GM21367 (cell line): ENCODE measurements around the gene CTNND2.
A peak's percentile ranks its signal among the peaks of the same experiment; 100 is the strongest.

ENCODE experiments used
- ATAC-seq: cut with Tn5 transposase; IDR thresholded peaks from one replicate; pipeline ENCODE4 v1.9.1; 2021; ENCODE audit not compliant: unreplicated experiment

Gene CTNND2

DNA sequence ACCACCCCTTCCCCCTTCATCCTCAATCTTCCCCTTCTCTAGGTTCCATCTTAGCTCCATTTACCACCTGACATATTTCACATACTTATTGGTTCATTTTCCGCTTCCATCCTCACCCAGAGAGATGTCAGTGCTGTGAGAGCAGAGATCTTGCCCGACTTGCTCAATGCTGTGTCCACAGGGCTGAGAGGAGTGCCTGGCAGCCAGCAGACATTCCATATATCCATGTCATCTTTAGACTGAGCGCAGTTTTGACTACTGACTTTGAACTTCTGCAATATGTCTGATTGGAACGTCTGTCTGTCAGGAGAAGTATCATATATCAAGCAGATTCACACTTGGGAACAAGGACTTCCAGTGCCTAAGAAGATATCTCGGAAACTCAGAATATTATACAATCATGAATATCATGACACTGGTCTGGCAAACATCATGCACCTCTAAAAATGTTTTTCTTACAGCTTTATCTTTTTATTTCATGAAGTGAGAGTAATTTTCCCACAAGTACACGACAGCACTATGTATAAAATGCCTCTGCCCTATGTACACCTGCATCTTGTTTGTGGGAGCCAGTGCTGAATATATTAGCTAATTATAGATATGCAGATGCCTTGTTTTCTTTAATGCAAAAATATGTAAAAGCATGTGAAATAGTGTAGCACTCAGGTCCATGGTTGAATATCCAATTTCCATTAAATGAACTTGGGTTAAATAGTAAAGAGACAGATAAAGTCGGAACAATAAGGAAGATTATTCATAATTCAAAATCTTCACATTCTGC lies 689.2 kb downstream of the CTNND2 start:
- ATAC-seq, result no peak

DNA sequence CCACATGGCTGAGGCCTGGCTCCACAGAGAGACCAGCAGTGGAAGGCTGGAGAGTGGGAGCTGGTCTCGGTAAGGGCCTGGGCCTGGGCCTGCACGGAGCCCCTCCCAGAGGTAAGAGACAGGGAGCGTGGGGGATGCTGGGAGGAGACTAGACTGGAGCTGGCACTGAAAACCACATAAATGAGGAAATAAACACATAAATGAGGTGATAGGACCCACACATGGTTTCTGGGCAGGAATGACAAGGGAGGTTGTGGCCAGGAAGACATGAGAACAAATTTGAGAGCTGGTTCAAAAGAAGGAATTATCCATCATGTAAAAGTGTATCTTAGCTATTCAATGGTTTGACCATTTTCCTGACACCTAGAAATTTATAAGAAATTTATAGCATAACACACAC lies 691.5 kb downstream of the CTNND2 start:
- no peak for ATAC-seq

- no peak for ATAC-seq
Observed at GRCh38 chr5:11197726-11198125, 706.5 kb downstream of the CTNND2 start.

- no peak for ATAC-seq
Observed at GRCh38 chr5:11191673-11192072, 712.6 kb downstream of the CTNND2 start.

DNA sequence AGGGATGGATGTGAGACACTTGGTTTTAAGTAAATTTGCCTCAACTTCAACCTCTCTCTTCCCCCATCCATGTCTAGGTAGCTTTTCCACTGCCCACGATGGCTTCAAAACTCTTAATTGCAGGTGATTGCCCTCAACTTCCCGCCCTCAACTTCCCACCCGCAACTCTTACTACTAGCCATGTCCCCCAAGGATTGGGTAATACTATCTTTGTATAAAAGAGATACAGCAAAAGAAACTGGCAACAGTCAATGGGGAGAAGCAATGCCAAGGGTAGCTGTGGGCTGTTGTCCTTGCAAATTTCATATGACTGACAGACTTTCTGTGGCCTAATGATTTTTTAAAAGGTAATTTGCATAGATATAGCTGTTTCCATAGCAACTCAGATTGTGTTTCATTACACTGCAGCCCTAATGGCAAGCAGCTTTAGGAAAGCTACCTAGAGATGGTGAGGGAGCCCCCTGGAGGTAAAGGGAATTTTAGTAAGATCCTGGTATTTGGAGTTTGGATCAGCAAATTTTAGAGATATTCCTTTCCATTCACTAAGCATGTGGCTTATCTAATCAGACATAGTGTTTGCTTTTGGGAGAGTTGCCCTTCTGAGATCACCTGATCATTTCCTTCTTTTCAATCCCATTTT lies 721.7 kb downstream of the CTNND2 start:
- ATAC-seq, result peak; percentile 49

DNA sequence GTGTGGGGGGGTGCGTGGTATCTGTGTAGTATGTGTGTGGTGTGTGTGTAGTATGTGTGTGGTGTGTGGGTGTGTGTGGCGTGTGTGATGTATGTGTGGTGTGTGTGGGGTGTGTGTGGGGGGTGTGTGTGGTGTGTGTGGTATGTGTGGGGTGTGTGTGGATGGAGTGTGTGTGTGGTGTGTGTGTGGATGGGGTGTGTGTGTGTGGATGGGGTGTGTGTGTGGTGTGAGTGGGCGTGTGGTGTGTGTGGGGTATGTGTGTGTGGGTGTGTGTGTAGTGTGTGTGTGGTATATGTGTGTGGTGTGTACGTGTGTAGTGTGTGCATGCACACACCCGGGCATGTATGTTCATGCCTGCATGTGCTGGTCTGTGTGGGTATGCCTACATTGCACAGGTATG lies 722.3 kb downstream of the CTNND2 start:
- no peak for ATAC-seq

DNA sequence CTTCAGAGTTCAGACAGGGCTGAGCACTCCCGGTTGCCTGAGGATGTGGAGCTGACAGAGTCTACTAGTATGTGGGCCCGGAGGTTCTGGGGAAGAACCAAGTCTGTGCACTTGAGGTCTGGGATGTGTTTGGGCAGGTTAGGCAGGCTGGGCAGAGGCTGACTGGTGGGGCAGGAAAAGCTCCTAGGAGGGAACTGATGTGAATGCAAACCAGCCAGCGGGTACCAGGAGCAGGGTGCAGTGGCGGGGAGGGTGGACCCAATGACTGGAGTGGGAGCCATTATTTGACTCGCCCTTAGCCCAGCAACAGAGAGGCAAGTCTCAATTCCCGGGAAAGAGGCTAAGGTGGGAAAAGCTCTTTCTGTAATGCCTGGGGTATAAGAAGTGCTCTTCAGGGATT lies 723.4 kb downstream of the CTNND2 start:
- ATAC-seq, result no peak

DNA sequence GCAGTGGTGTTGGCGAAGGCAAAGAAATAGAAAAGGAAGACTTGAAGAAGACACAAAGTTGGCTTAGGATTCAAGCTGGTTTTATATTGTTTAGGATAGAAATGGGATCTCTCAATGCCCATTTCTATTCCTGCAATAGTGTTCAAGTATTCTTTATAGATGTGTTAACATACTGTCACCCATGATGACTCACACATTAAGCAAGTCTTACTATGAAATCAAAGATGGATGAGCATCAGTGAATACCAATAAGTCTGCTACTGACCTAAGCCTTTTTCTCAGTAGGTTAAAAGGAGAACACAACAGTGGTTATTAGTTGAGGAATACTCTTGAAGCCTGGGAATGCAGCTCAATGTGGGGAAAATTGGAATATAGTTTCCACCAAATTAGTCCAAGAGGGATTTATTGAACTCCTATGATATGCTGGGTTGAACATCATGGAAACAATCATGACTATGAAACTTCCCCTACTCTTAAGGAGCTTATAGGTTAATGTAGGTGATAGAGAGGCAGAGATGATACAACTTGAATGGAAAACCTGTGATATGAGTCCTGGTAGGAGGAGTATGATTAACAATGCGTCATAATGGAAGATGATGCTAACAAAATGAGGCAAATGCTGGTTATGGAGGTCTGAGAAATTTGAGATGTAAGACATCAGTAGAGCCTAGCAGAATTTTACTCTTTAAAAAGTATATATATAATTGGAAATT lies 726.1 kb downstream of the CTNND2 start:
- ATAC-seq, result no peak

GRCh38 chr5:11174591-11174990 lies 729.7 kb downstream of the CTNND2 start:
- no peak for ATAC-seq

DNA sequence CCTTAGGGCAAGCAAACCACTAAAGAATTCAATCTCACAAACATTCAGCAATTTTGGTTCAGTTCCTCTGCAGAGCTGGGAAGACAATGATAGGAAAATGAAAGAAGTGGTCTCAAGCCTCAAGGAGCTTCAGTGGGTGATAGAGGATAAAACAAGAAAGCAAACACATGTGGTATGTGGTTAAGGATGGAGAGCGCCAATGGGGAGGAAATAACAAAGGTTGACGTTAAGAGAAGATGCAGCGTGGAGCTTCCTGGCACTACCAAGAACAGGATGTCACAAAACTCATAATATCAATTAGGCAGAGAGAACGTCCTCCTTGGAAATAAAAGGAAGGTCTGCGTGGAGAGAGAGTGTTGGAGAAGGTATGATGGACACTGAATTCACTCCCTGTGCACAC lies 731.8 kb downstream of the CTNND2 start:
- ATAC-seq, result no peak

DNA sequence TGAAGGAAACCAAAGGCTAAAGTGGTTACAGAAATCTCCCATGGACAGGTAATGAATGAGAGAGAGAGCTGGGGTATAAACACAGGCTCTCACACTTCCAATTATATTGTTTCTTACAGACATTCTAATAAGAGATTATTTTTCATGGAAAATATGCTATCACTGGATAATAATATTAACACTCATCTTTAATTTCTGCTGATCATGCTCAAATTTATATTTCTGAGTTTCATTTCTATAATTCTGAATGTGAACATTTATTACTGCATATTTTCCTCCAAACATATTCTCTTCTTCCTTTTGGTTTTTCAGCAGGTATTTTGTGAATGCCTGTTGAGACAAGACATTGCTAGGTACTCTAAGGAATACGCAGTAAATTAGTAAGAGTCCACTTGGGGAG lies 733.0 kb downstream of the CTNND2 start:
- no peak for ATAC-seq

DNA sequence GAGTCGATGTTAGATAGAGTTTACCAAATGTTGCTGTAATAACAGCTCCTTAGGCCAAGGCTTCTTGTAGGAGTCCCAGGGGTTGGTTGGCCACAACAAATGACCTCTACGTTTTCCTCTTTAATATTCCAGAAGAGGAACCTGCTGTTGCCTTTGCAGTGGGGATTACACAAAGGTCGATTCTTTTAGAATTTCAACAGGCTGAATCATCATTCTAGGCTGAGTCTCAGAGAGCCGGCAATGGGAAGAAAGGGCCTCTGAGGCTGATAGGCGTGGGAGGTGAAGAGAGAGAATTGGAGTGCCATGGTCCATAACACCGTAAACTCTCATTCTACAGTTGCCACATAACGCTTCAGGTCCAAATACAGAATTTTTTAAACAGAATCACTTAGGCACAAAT lies 737.3 kb downstream of the CTNND2 start:
- ATAC-seq, result no peak

DNA sequence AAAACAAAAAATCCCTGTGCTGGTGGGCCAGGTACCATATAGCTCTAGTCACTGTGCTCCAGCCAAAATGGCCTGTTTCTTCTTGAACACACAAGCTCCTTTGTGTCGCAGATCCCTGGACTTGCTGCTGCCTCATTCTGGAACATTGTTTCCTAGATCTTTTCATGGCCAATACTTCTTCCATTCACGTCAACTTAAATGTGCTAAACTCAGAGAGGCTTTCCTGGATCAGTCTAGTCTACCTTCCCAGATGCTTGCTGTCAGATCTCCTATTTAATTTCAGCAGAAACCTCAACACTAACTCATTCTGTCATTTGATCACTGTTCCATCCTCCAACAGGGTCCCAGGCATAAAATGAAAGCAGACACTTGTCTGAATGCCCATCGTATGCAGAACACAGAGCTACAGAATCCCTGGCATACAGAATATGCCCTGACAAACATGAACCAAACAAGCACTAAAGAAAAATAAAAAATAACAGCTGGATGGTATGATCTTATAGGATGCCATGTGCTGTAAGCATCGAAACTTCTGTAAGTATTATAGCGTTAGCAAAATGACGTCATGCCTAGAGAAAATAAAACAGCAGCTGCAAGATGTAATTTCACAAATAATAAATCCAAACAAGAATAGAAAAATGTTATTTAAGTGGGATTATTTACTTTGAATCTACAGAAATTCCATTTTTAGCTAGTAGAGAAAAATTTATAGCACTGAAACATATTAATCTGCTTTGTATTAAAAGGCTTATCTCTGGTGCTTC lies 739.5 kb downstream of the CTNND2 start:
- no peak for ATAC-seq

GRCh38 chr5:11157132-11157531 lies 747.1 kb downstream of the CTNND2 start:
- no peak for ATAC-seq

DNA sequence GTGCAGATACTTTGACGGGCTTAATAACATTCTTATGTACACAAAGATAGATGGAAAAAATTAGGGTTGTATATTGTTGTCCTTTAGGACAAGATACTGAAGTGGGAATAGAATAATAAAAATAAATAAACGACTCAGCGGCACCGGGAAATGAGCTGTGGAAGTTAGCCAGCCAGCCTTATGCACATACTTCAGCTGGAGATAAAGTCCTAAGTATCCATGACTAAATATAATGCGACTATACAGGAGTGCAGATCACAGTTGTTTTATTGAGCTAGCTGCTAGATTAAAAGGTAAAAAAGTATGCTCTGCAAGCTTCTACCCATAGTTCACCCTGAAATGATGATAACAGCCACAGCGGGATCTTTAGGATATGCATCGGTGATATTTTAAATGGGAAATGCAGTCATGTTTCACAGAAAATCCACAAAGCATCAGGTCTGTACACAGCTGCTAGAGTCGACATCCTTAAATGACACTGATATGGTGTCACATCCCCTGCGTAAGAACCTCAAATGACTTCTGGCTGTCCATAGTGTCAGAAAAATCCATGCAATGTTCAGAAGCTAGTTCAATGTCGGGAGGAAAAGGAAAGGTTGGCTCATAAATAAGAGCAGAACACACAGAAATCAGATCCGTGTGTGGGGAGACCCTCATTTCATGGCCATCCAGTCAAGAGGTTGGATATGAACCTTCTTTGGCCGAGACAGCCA lies 750.4 kb downstream of the CTNND2 start:
- no peak for ATAC-seq

DNA sequence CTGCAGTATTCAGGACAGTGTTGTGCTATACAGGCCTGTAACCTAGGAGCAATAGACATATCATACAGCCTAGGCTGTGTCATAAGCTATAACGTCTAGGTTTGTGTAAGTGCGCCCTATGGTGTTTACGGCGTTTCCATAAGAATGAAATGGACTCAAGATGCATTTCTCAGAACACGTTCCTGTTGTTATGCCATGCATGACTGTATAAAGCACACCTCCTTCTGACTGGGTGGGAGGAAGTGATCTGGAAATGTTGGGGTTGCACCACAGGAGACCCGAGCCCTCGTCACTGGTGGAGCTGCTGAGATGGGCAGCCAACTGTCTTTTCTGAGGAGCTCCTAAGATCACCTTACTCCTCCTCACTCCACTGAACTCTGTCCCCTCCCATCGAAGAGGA lies 751.9 kb downstream of the CTNND2 start:
- no peak for ATAC-seq

DNA sequence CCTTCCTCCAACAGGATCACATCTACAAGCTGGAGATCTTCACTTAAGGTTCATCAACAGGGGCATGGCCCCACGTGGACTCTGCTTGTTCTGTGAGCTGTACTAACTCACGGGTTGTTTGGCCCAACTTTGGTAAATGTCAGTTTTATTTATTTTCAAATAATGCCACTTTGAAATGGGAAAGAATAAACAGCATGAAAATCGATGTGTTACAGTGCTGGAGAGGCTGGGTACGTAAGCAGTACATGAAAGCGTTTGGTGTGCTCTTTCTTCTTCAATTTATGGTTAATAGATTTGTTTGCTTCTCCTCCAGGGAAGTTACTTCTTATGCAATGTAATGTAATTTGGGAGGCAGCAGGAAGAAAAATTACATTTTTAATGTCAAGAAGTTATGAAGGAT lies 753.3 kb downstream of the CTNND2 start:
- no peak for ATAC-seq

- ATAC-seq, result no peak
Observed at GRCh38 chr5:11148810-11149539, 755.3 kb downstream of the CTNND2 start.

GRCh38 chr5:11146171-11146570 lies 758.1 kb downstream of the CTNND2 start:
- ATAC-seq, result no peak
